HG02763 (cell line): ENCODE results near the gene CDH19.

Experiments
- ATAC-seq: cut with Tn5 transposase; IDR thresholded peaks from one replicate; pipeline ENCODE4 v1.9.1; 2021; ENCODE audit warnings: mild to moderate bottlenecking, moderate library complexity; ENCODE audit not compliant: unreplicated experiment

Gene CDH19

GRCh38 chr18:66603941-66604627 lies at the start of gene CDH19:
TSS of gene CDH19 (minus strand) at chr18:66604090. CDS start at chr18:66572204, 31,886 bp downstream.
- ATAC-seq: no peak

- no peak for ATAC-seq
Measured at GRCh38 chr18:66647671-66648070, 43.8 kb upstream of the CDH19 start.

GRCh38 chr18:66646609-66647008 lies 42.7 kb upstream of the CDH19 start:
- ATAC-seq: no peak

GRCh38 chr18:66645983-66646382 lies 42.1 kb upstream of the CDH19 start:
- ATAC-seq: no peak

- ATAC-seq: no peak
Measured at GRCh38 chr18:66641056-66641455, 37.2 kb upstream of the CDH19 start.

GRCh38 chr18:66640431-66640830 lies 36.5 kb upstream of the CDH19 start:
- no peak for ATAC-seq

- ATAC-seq: no peak
Measured at GRCh38 chr18:66638856-66639629, 35.2 kb upstream of the CDH19 start.

- ATAC-seq: no peak
Measured at GRCh38 chr18:66635342-66635741, 31.5 kb upstream of the CDH19 start.

- no peak for ATAC-seq
Measured at GRCh38 chr18:66632756-66633155, 28.9 kb upstream of the CDH19 start.

GRCh38 chr18:66630831-66631230 lies 26.9 kb upstream of the CDH19 start:
- ATAC-seq: no peak

GRCh38 chr18:66623821-66624220 lies 19.9 kb upstream of the CDH19 start:
- ATAC-seq: no peak

GRCh38 chr18:66621816-66622576 lies 18.1 kb upstream of the CDH19 start:
- no peak for ATAC-seq

- ATAC-seq: no peak
Measured at GRCh38 chr18:66616523-66616983, 12.7 kb upstream of the CDH19 start.

- ATAC-seq: no peak
Measured at GRCh38 chr18:66615176-66615575, 11.3 kb upstream of the CDH19 start.

GRCh38 chr18:66607632-66608031 lies 3.7 kb upstream of the CDH19 start:
- ATAC-seq: no peak

GRCh38 chr18:66601649-66602048 lies 2.2 kb downstream of the CDH19 start:
- no peak for ATAC-seq

- no peak for ATAC-seq
Measured at GRCh38 chr18:66599190-66599589, 4.7 kb downstream of the CDH19 start.

GRCh38 chr18:66587430-66587829 lies 16.5 kb downstream of the CDH19 start:
- ATAC-seq: no peak

- ATAC-seq: no peak
Measured at GRCh38 chr18:66582211-66582610, 21.7 kb downstream of the CDH19 start.

- ATAC-seq: no peak
Measured at GRCh38 chr18:66575263-66575662, 28.6 kb downstream of the CDH19 start.

- ATAC-seq: no peak
Measured at GRCh38 chr18:66571845-66572244, 32.0 kb downstream of the CDH19 start.

GRCh38 chr18:66566616-66567015 lies 37.3 kb downstream of the CDH19 start:
- no peak for ATAC-seq
